ENCODE measurements around the gene C11orf16. TPM values are rescaled to one million over a fixed set of nuclear protein-coding genes. Genes with fewer than 3 reads are reported as not detected.
"Not testable (repeated sequence)": the region's sequence is repeated elsewhere in the genome, so short reads cannot be mapped to it uniquely, and the experiment has no call there.

The C11orf16 gene
- total RNA-seq, 1 donor from 2014 or later = not detected

DNA sequence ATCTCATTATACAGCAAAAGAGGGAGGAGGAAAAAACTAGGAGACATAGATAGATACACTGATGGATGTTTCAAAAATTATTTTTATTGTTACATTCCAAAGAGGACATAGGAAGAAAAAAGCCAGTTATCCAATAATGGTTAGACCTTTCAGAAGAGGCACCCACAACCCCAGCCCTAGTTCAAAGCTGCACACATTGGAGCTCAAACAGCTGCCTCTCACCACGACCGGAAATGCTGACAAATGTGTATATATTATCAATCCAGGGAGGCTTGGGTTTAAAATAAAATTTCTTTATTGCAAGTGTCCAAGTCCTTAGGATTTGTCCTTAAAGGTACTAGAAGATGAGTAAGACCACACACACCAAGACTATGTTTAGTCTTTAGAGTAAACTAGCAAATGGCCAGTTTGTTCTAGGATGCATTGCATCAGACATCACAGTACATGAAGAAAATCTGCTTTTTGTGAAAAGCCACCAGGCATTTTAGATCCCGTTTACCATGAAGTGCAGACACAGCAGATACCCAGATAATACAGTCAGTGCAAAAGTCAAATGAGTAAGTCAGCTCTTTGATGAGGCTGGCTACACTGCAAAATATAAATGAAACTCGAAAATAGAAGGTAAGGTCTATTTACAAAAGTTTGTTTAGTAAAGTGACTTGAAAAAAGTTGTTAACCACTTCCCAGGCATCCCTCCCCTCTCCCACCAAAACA lies 14.6 kb upstream of the C11orf16 start:
- CTCF ChIA-PET = no interaction called here
- H3K27ac Mint-ChIP-seq = no peak overlapping the region
- no peak overlapping the region for H3K4me3 Mint-ChIP-seq
- POLR2A ChIA-PET = no interaction called here
- DNase-seq (no peak), ATAC-seq (ENCODE audit: low read depth) (no peak)
- peaks cover 51% of the 10 kb centered on the region for H3K36me3 Mint-ChIP-seq (ENCODE audit: low read depth)
- no peaks in the 10 kb centered on the region for H3K27me3 Mint-ChIP-seq
- H3K9me3 Mint-ChIP-seq = no peaks in the 10 kb centered on the region
- intact Hi-C loops (cut with micrococcal nuclease) = no loop called here
- TF ChIP-seq, protein P1, sequence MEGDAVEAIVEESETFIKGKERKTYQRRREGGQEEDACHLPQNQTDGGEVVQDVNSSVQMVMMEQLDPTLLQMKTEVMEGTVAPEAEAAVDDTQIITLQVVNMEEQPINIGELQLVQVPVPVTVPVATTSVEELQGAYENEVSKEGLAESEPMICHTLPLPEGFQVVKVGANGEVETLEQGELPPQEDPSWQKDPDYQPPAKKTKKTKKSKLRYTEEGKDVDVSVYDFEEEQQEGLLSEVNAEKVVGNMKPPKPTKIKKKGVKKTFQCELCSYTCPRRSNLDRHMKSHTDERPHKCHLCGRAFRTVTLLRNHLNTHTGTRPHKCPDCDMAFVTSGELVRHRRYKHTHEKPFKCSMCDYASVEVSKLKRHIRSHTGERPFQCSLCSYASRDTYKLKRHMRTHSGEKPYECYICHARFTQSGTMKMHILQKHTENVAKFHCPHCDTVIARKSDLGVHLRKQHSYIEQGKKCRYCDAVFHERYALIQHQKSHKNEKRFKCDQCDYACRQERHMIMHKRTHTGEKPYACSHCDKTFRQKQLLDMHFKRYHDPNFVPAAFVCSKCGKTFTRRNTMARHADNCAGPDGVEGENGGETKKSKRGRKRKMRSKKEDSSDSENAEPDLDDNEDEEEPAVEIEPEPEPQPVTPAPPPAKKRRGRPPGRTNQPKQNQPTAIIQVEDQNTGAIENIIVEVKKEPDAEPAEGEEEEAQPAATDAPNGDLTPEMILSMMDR (IDR thresholded peaks at IDR 0.05) = no peak
- no peaks in the 10 kb centered on the region for H3K4me1 Mint-ChIP-seq

DNA sequence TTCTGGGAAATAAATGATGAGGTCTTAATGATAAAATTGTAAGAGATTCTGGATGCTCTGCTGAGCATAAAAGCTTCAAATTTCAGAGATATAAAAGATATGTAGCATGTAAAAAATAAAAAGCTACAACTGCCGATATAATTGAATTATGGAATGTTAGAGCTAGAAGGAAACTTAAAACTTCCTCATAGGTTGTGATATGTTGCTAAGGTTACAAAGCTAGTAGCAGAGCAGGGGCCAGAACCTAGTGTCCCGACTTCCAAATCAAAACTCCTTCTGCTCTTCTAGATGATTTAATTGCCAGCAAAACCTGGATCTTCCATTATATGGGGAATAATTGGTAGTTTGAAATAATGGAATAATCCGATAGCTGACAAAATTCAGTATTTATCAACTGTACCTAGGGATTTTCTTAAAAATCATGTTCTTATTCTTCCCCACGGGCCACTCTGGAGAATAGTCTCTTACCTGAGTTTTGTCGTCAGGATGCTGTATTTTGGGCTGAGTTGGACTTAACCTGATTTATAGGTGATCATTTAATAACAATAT lies 9.8 kb upstream of the C11orf16 start, which contains the start of gene ASCL3:
Gene ASCL3, minus strand, starts transcription at position 499 of the 549 bp plus-strand sequence. CDS start 4,855 bp downstream, outside the sequence.
- ATAC-seq (ENCODE audit: low read depth) (no peak), DNase-seq (no peak)
- peaks cover 12% of the 10 kb centered on the region for H3K27me3 Mint-ChIP-seq
- H3K27ac Mint-ChIP-seq = no peak within 1 kb of the TSS
- intact Hi-C loops (cut with micrococcal nuclease) = no loop called here
- POLR2A ChIA-PET = no interaction called here
- no peaks in the 10 kb centered on the region for H3K4me1 Mint-ChIP-seq
- TF ChIP-seq, protein P1 (IDR thresholded peaks at IDR 0.05) = no peak
- peaks cover 10% of the 10 kb centered on the region for H3K36me3 Mint-ChIP-seq (ENCODE audit: low read depth)
- H3K9me3 Mint-ChIP-seq = no peaks in the 10 kb centered on the region
- CTCF ChIA-PET = no interaction called here
- H3K4me3 Mint-ChIP-seq = no peak within 1 kb of the TSS

DNA sequence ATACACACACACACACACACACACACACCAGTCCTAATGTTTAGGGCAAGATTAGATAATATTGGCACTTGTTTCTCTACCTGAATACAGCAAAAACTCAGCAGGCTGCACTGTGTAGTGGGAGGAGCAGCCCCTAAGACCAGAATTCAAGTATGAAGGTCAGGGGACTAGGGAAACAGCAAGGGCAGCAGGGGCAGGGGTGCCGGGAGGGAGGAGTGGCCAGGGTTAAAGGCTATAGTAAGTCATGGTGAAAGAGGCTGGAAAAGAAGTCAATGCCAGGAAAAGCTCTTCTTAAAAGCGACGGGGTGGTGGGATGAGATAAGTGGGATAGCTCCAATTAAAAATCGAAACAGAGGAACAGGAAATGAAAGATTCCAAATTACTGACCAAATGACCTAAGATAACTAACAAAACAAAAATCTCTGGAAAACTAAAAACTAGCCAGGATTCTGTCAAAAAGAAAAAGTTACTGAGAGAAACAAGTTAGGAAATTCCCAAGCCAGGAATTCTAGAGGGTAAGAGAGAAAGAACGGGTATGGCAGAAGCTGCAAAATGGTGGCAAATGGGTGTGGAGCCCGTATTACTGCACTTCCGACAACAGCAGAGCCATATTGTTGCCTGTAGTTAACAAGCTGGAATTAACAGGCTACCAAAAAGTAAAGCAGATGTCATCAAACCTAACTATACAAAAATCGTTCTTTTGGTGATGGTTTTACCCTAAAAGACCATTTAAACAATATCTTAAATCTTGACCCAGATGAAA lies 8.8 kb upstream of the C11orf16 start:
- peaks cover 12% of the 10 kb centered on the region for H3K27me3 Mint-ChIP-seq
- H3K27ac Mint-ChIP-seq = no peak overlapping the region
- H3K36me3 Mint-ChIP-seq (ENCODE audit: low read depth) = peaks cover 2% of the 10 kb centered on the region
- intact Hi-C loops (cut with micrococcal nuclease) = no loop called here
- no peak overlapping the region for H3K4me3 Mint-ChIP-seq
- DNase-seq (no peak), ATAC-seq (ENCODE audit: low read depth) (no peak)
- no peaks in the 10 kb centered on the region for H3K9me3 Mint-ChIP-seq
- H3K4me1 Mint-ChIP-seq = peaks cover 4% of the 10 kb centered on the region
- ChIA-PET POLR2A (no interaction called here), CTCF (no interaction called here)
- TF ChIP-seq, protein P1 (IDR thresholded peaks at IDR 0.05) = no peak

DNA sequence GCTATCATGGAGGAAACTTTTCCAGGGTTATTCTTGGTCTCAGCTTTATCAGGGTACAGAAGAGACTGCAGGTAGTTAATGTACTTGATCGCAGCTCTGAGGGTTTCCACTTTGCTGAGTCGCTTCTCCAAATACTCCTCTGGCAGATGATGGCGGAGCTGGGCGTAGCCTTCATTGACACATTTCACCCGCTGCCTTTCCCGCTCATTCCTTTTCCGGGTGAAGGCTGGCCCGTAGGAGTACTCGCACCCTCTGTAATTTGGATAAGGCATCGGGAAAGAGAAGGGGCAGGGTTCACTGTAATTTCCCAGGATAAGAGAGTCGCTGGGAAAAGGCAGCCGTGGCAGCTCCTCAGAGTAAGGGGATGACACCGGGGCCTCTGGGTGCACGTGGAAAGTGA lies 4.9 kb upstream of the C11orf16 start:
- Mint-ChIP-seq H3K27ac (no peak overlapping the region), H3K9me3 (no peaks in the 10 kb centered on the region), H3K27me3 (peaks cover 12% of the 10 kb centered on the region), H3K36me3 (ENCODE audit: low read depth) (no peaks in the 10 kb centered on the region), H3K4me3 (no peak overlapping the region), H3K4me1 (peaks cover 4% of the 10 kb centered on the region)
- DNase-seq (no peak), ATAC-seq (ENCODE audit: low read depth) (no peak)
- ChIA-PET POLR2A (no interaction called here), CTCF (no interaction called here)
- intact Hi-C loops (cut with micrococcal nuclease) = no loop called here
- TF ChIP-seq, protein P1 (IDR thresholded peaks at IDR 0.05) = no peak

DNA sequence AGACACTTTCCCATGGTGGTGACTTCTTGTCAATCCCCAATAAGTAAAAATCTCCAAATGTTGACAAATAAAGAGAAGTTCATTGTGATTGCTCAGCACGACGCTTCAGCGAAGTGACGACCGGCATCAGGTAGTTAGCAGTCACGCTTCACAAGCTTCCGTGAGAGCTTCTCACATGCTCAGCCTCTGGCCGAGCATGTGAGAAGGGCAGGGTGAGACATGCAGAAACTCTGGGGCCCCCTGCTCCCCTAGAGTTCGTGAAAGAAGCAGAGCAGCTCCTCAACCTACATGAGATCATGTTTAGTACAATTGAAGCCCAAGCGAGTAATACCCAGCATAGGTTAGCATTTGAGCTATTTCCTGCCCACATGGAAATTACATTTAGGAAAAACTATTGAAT lies 4.4 kb upstream of the C11orf16 start:
- TF ChIP-seq, protein P1 (IDR thresholded peaks at IDR 0.05) = no peak
- no peaks in the 10 kb centered on the region for H3K9me3 Mint-ChIP-seq
- H3K36me3 Mint-ChIP-seq (ENCODE audit: low read depth) = no peaks in the 10 kb centered on the region
- peaks cover 4% of the 10 kb centered on the region for H3K4me1 Mint-ChIP-seq
- peaks cover 12% of the 10 kb centered on the region for H3K27me3 Mint-ChIP-seq
- intact Hi-C loops (cut with micrococcal nuclease) = no loop called here
- ChIA-PET POLR2A (no interaction called here), CTCF (no interaction called here)
- ATAC-seq (ENCODE audit: low read depth) (no peak), DNase-seq (no peak)
- H3K27ac Mint-ChIP-seq = no peak overlapping the region
- H3K4me3 Mint-ChIP-seq = no peak overlapping the region

DNA sequence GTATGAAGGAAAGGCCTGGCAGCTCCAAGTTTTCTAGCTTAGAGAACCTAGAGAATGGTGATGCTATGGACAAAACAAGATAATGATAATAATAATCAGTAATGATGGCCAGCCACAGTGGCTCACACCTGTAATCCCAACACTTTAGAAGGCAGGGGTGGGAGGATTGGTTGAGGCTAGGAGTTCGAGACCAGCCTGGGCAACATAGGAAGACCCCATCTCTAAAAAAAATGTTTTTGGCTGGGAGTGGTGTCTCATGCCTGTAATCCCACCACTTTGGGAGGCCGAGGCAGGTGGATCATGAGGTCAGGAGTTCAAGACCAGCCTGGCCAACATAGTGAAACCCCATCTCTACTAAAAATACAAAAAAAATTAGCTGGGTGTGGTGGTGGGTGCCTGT lies 3.0 kb upstream of the C11orf16 start:
- H3K4me1 Mint-ChIP-seq; ATAC-seq (ENCODE audit: low read depth): not testable (repeated sequence)

More for the DNA sequence above, 3.0 kb upstream of the C11orf16 start:
- H3K36me3 Mint-ChIP-seq (ENCODE audit: low read depth); H3K27me3 Mint-ChIP-seq; CTCF ChIA-PET; DNase-seq; H3K9me3 Mint-ChIP-seq; H3K4me3 Mint-ChIP-seq; intact Hi-C loops (cut with micrococcal nuclease); H3K27ac Mint-ChIP-seq; POLR2A ChIA-PET: not testable (repeated sequence)
